HEK293 (cell line): ENCODE results near the gene PPP4R1.

Experiments used
- AEBP2 ChIP-seq: fragments of 450-650 bp; formaldehyde crosslinking; IDR thresholded peaks from 2 replicates; pipeline ENCODE4 v1.5.1; 2016; ENCODE audit warnings: missing biosample characterization, missing genetic modification characterization, borderline replicate concordance
- BCL11B ChIP-seq: fragments of 450-650 bp; formaldehyde crosslinking; IDR thresholded peaks from 2 replicates; pipeline ENCODE4 v1.5.1; 2016; ENCODE audit warnings: low read depth, missing biosample characterization, missing genetic modification characterization
- PRDM2 ChIP-seq: fragments of 450-650 bp; formaldehyde crosslinking; IDR thresholded peaks from 2 replicates; pipeline ENCODE4 v1.5.1; 2016; ENCODE audit warnings: missing biosample characterization, missing genetic modification characterization, borderline replicate concordance
- RBAK ChIP-seq: fragments of 450-650 bp; formaldehyde crosslinking; IDR thresholded peaks from 2 replicates; pipeline ENCODE4 v1.5.1; 2016; ENCODE audit warnings: missing biosample characterization, missing genetic modification characterization
- SP7 ChIP-seq: fragments of 450-650 bp; formaldehyde crosslinking; IDR thresholded peaks from 2 replicates; pipeline ENCODE4 v1.5.1; 2016; ENCODE audit warnings: missing biosample characterization, missing genetic modification characterization
- TSHZ1 ChIP-seq: fragments of 450-650 bp; formaldehyde crosslinking; IDR thresholded peaks from 2 replicates; pipeline ENCODE4 v1.5.1; 2016; ENCODE audit warnings: missing biosample characterization, missing genetic modification characterization, borderline replicate concordance
- ZBTB20 ChIP-seq: fragments of 450-650 bp; formaldehyde crosslinking; IDR thresholded peaks from 2 replicates; pipeline ENCODE4 v1.5.1; 2016; ENCODE audit warnings: missing biosample characterization, missing genetic modification characterization
- ZBTB44 ChIP-seq: fragments of 450-650 bp; IDR thresholded peaks from 2 replicates; pipeline ENCODE4 v1.5.1; 2018; ENCODE audit warnings: missing biosample characterization, mild to moderate bottlenecking, missing genetic modification characterization
- ZNF121 ChIP-seq: fragments of 450-650 bp; formaldehyde crosslinking; IDR thresholded peaks from 2 replicates; pipeline ENCODE4 v1.5.1; 2016; ENCODE audit warnings: missing biosample characterization, missing genetic modification characterization
- ZNF148 ChIP-seq: fragments of 450-650 bp; formaldehyde crosslinking; IDR thresholded peaks from 2 replicates; pipeline ENCODE4 v1.5.0; 2017; ENCODE audit warnings: missing biosample characterization, missing genetic modification characterization, borderline replicate concordance
- ZNF157 ChIP-seq: fragments of 450-650 bp; formaldehyde crosslinking; IDR thresholded peaks from 2 replicates; pipeline ENCODE4 v1.5.1; 2016; ENCODE audit warnings: missing biosample characterization, missing genetic modification characterization
- ZNF16 ChIP-seq: fragments of 450-650 bp; formaldehyde crosslinking; IDR thresholded peaks from 2 replicates; pipeline ENCODE4 v1.5.1; 2016; ENCODE audit warnings: low read depth, missing biosample characterization, missing genetic modification characterization
- ZNF354C ChIP-seq: fragments of 450-650 bp; formaldehyde crosslinking; IDR thresholded peaks from 2 replicates; pipeline ENCODE4 v1.5.1; 2016; ENCODE audit warnings: missing biosample characterization, missing genetic modification characterization, low read depth, borderline replicate concordance
- ZNF449 ChIP-seq: fragments of 450-650 bp; formaldehyde crosslinking; IDR thresholded peaks from 2 replicates; pipeline ENCODE4 v1.5.1; 2017; ENCODE audit warnings: missing biosample characterization, mild to moderate bottlenecking, missing genetic modification characterization, moderate library complexity
- ZNF521 ChIP-seq: fragments of 450-650 bp; formaldehyde crosslinking; IDR thresholded peaks from 2 replicates; pipeline ENCODE4 v1.5.1; 2017; ENCODE audit warnings: missing biosample characterization, mild to moderate bottlenecking, missing genetic modification characterization
- ZNF530 ChIP-seq: fragments of 450-650 bp; formaldehyde crosslinking; IDR thresholded peaks from 2 replicates; pipeline ENCODE4 v1.5.1; 2016; ENCODE audit warnings: low read depth, missing biosample characterization, missing genetic modification characterization
- ZNF548 ChIP-seq: fragments of 450-650 bp; formaldehyde crosslinking; IDR thresholded peaks from 2 replicates; pipeline ENCODE4 v1.5.1; 2016; ENCODE audit warnings: missing biosample characterization, missing genetic modification characterization
- ZNF558 ChIP-seq: fragments of 450-650 bp; formaldehyde crosslinking; IDR thresholded peaks from 2 replicates; pipeline ENCODE4 v1.5.1; 2016; ENCODE audit warnings: missing biosample characterization, missing genetic modification characterization
- ZNF776 ChIP-seq: fragments of 450-650 bp; formaldehyde crosslinking; IDR thresholded peaks from 2 replicates; pipeline ENCODE4 v1.5.0; 2017; ENCODE audit warnings: missing biosample characterization, missing genetic modification characterization, borderline replicate concordance
- ZNF785 ChIP-seq: fragments of 450-650 bp; formaldehyde crosslinking; IDR thresholded peaks from 2 replicates; pipeline ENCODE4 v1.5.1; 2016; ENCODE audit warnings: missing biosample characterization, missing genetic modification characterization
- ZNF791 ChIP-seq: fragments of 450-650 bp; formaldehyde crosslinking; IDR thresholded peaks from 2 replicates; pipeline ENCODE4 v1.5.1; 2016; ENCODE audit warnings: missing biosample characterization, missing genetic modification characterization
- ZSCAN16 ChIP-seq: fragments of 450-650 bp; formaldehyde crosslinking; IDR thresholded peaks from 2 replicates; pipeline ENCODE4 v1.5.1; 2016; ENCODE audit warnings: missing biosample characterization, missing genetic modification characterization

Gene PPP4R1

GRCh38 chr18:9522952-9523351, 91.4 kb downstream of the PPP4R1 start (continued):
- no peak for TF ChIP-seq ZNF785 (tag by site-specific recombination)
- no peak for TF ChIP-seq ZSCAN16 (tag by site-specific recombination)
- TF ChIP-seq ZNF16 (tag by site-specific recombination) = no peak
- TF ChIP-seq ZNF791 = no peak
- TF ChIP-seq ZNF548 (tag by site-specific recombination) = no peak
- TF ChIP-seq ZBTB44 (tag by site-specific recombination) = peak; percentile 34; the same call in 1 of the 2 replicates
- peak; percentile 89 for TF ChIP-seq SP7 (tag by site-specific recombination)
- no peak for TF ChIP-seq ZNF354C
- no peak for TF ChIP-seq ZNF521
- no peak for TF ChIP-seq ZNF530 (tag by site-specific recombination)
- no peak for TF ChIP-seq PRDM2 (tag by site-specific recombination)
- TF ChIP-seq TSHZ1 (tag by site-specific recombination) = no peak
- no peak for TF ChIP-seq ZBTB20
- TF ChIP-seq ZNF121 (tag by site-specific recombination) = no peak
- TF ChIP-seq BCL11B (tag by site-specific recombination) = peak; percentile 43; the same call in 1 of the 2 replicates
- no peak for TF ChIP-seq ZNF558
- TF ChIP-seq AEBP2 (tag by site-specific recombination) = no peak
- TF ChIP-seq ZNF776 (tag by site-specific recombination) = no peak
- TF ChIP-seq ZNF449 (tag by site-specific recombination) = no peak
- no peak for TF ChIP-seq ZNF157 (tag by site-specific recombination)
- no peak for TF ChIP-seq ZNF148
- no peak for TF ChIP-seq RBAK (tag by site-specific recombination)
